Esophagus muscularis mucosa (tissue), 4 donors: Measurements from ENCODE around the gene TMEM108. TPM values are rescaled to one million over a fixed set of nuclear protein-coding genes. Genes with fewer than 3 reads are reported as not detected.

Source experiments
- DNase-seq: peaks from one replicate; pipeline ENCODE4 v3.0.0-alpha.2; 2017; ENCODE audit errors: extremely low spot score
- H3K27ac ChIP-seq, 4 donors: fragments of 200-600 bp; sonication (generic); replicated peaks in 1 of 4; 1 replicate in 3 of 4; 2 replicates in 1 of 4; pipeline ENCODE4 v1.5.1; 2016 to 2019; ENCODE audit warnings: mild to moderate bottlenecking in 1 of 4
- H3K27me3 ChIP-seq, 4 donors: fragments of 200-600 bp; sonication (generic); one replicate each; pipeline versions ENCODE4 v1.5.1 to v1.6.0; 2016 to 2019
- H3K36me3 ChIP-seq, 4 donors: fragments of 200-600 bp; sonication (generic); one replicate each; pipeline ENCODE4 v1.5.1; 2016 to 2019
- H3K4me1 ChIP-seq, 4 donors: fragments of 200-600 bp; sonication (generic); one replicate each; pipeline ENCODE4 v1.5.1; 2016 to 2019
- H3K4me3 ChIP-seq, 4 donors: fragments of 200-600 bp; sonication (generic); 1 replicate in 2 of 4; 2 replicates in 2 of 4; pipeline ENCODE4 v1.5.1; 2016 to 2019; ENCODE audit warnings: mild to moderate bottlenecking in 4 of 4, moderate library complexity in 1 of 4
- H3K9me3 ChIP-seq, 4 donors: fragments of 200-600 bp; sonication (generic); 1 replicate in 3 of 4; 2 replicates in 1 of 4; pipeline ENCODE4 v1.5.1; 2016 to 2019
- CTCF ChIP-seq, 3 experiments: fragments of 200-600 bp in 2 of 3; fragments of 450-650 bp in 1 of 3; sonication (generic) in 2 of 3; IDR thresholded peaks; one replicate each; pipeline ENCODE4 v1.5.1; 2017 to 2019; ENCODE audit warnings: antibody characterized with exemption in 3 of 3, mild to moderate bottlenecking in 2 of 3, moderate library complexity in 1 of 3
- EP300 ChIP-seq: sonication (generic); formaldehyde crosslinking; IDR thresholded peaks from one replicate; pipeline ENCODE4 v1.6.1; 2017; ENCODE audit warnings: antibody characterized with exemption
- POLR2A ChIP-seq: fragments of 450-650 bp; IDR thresholded peaks from one replicate; pipeline ENCODE4 v1.6.1; 2017; ENCODE audit warnings: antibody characterized with exemption, moderate library complexity, mild to moderate bottlenecking, low read depth
- POLR2AphosphoS5 ChIP-seq, 2 donors: sonication (generic); formaldehyde crosslinking; IDR thresholded peaks; one replicate each; pipeline ENCODE4 v1.6.1; 2017; ENCODE audit warnings: antibody characterized with exemption in 2 of 2
- WGBS: methylation state at CpG from one replicate; pipeline ENCODE4 v1.1.5; 2018; 5-methylcytosine and 5-hydroxymethylcytosine counted together
- intact Hi-C: fragments of 100-400 bp; cut with DNase I; formaldehyde crosslinking; loops from one replicate; pipeline ENCODE4 v1.15.1; 2023
- total RNA-seq, 4 donors: library from RNA; depleted of rRNA; stranded (reverse); fragments of >200 nt; gene quantifications; one replicate each; pipeline versions ENCODE4 v1.1.0 to v1.2.1, GENCODE V29; 2016

TMEM108 gene
- total RNA-seq, 4 donors from 2014 or later, result 8.6 to 12.1 (median 11.2) TPM

DNA sequence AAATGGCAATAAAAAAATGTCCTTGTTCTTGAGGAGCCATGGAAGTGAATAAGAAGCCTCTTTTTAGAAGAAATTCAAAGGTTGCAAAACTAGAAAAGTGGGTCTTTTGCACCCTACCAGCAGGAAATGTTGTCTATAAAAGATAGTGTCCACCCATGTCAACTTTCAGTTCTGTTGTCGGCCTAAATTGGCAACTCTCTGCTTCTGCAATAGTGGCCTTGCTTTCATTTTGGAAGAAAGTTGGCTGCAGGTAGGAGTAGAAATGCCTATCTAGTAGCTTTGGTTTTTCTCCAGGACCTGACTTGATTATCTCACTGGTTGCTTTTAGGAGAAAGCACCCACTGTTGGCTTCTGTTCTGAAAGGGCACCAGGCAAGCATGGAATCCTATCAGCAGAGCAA lies 85.4 kb downstream of the TMEM108 start:
- Histone ChIP-seq H3K4me3 (no peak overlapping the region), H3K9me3 (no peaks in the 10 kb centered on the region), H3K36me3 (no peaks in the 10 kb centered on the region), H3K4me1 (peaks cover 0 to 34% (median 13%) of the 10 kb centered on the region in 4 donors), H3K27me3 (no peaks in the 10 kb centered on the region), H3K27ac (no peak overlapping the region)
- DNase-seq, result no peak
- intact Hi-C loops, result no loop called here
- WGBS, result 73% methylated on average over 1 of the region's 1 CpG
- TF ChIP-seq POLR2A (no peak), POLR2AphosphoS5 (IDR thresholded peaks at IDR 0.05) (no peak), EP300 (no peak), CTCF (IDR thresholded peaks at IDR 0.05) (no peak)

DNA sequence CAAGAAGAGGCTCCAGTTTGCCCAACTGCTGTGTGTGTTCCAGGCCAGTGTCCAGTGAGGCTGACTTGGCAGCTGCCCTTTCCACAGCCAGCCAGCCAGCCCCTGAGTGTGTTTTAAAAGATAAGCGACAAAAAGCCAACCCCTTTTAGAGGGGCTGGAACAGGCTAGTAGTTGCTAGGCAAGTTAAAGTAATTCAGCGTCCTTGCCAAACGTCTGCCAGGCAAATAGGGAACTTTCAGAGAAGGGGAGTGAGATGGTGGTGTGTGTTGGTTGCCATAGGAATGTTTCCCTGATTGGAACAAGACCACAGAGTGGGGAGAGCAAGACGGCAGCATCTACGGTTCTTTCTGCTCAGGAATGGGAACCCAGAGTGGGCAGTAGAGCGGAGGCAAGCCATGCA lies 86.3 kb downstream of the TMEM108 start:
- DNase-seq, result no peak
- Histone ChIP-seq H3K27me3 (no peaks in the 10 kb centered on the region), H3K27ac (no peak overlapping the region), H3K9me3 (no peaks in the 10 kb centered on the region), H3K36me3 (no peaks in the 10 kb centered on the region), H3K4me3 (no peak overlapping the region), H3K4me1 (peaks cover 0 to 25% (median 6%) of the 10 kb centered on the region in 4 donors)
- TF ChIP-seq POLR2A (no peak), EP300 (no peak)
- intact Hi-C loops, result no loop called here
- 44% methylated on average over 6 of the region's 6 CpGs for WGBS

- no peaks in the 10 kb centered on the region for H3K36me3 ChIP-seq
- H3K9me3 ChIP-seq, result no peaks in the 10 kb centered on the region
- H3K4me1 ChIP-seq, result peaks cover 0 to 21% (median 6%) of the 10 kb centered on the region in 4 donors
- intact Hi-C loops, result no loop called here
- H3K27me3 ChIP-seq, result no peaks in the 10 kb centered on the region
- no peak for TF ChIP-seq CTCF (IDR thresholded peaks at IDR 0.05)
- no peak for TF ChIP-seq POLR2AphosphoS5 (IDR thresholded peaks at IDR 0.05)
- no peak for TF ChIP-seq EP300
- no peak for TF ChIP-seq POLR2A
- WGBS, result 77% methylated on average over 4 of the region's 4 CpGs
- no peak overlapping the region for H3K27ac ChIP-seq
- no peak overlapping the region for H3K4me3 ChIP-seq
- no peak for DNase-seq
Measured at GRCh38 chr3:133125171-133125570, 87.0 kb downstream of the TMEM108 start.

DNA sequence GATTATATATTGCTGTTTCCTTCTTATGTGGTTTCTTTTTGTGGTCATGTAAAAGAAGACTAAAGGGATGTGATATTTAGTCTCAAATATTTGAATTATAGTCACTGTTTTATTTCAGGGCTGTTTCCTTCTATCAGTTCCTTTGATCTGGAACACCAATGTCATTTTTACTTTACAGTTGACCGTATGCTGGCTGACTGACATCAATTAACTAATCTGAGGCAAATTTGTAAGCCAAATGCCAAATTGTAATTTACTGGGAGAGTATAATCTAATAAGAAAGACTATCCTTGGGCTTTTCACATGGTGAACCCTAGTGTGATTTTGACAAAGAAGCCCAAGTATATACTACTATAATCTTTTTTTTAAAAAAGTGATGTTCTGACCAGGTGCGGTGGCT lies 87.6 kb downstream of the TMEM108 start:
- Histone ChIP-seq H3K9me3 (no peaks in the 10 kb centered on the region), H3K36me3 (no peaks in the 10 kb centered on the region), H3K4me1 (peaks cover 0 to 21% (median 6%) of the 10 kb centered on the region in 4 donors), H3K27ac (no peak overlapping the region), H3K4me3 (no peak overlapping the region), H3K27me3 (no peaks in the 10 kb centered on the region)
- 91% methylated on average over 2 of the region's 2 CpGs for WGBS
- TF ChIP-seq POLR2A (no peak), EP300 (no peak), POLR2AphosphoS5 (IDR thresholded peaks at IDR 0.05) (no peak), CTCF (IDR thresholded peaks at IDR 0.05) (no peak)
- intact Hi-C loops, result no loop called here
- no peak for DNase-seq

DNA sequence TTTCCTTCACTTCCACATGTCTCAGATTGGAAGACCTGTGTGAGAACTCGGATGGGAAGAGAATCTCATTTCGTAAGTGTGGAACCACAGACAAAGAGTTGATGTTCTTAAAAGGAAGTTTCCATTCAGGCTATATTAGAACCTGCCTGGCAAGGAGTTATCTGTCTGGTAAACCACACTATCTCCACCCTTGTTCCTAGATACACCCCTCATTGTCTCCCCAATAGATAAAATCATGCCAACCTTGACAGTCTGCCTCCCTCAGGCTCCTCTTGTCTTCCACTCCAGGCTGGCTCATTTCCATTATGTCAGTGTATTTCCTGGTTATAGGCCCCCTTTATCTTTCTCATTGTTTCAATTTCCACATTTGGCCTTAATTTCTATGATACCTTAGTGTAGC lies 89.2 kb downstream of the TMEM108 start:
- Histone ChIP-seq H3K27me3 (no peaks in the 10 kb centered on the region), H3K4me1 (peaks cover 0 to 14% (median 6%) of the 10 kb centered on the region in 4 donors), H3K9me3 (no peaks in the 10 kb centered on the region), H3K36me3 (no peaks in the 10 kb centered on the region), H3K4me3 (no peak overlapping the region), H3K27ac (no peak overlapping the region)
- WGBS, result 94% methylated on average over 2 of the region's 2 CpGs
- no peak for DNase-seq
- intact Hi-C loops, result no loop called here
- no peak for TF ChIP-seq CTCF (IDR thresholded peaks at IDR 0.05)
- no peak for TF ChIP-seq EP300
- TF ChIP-seq POLR2AphosphoS5 (IDR thresholded peaks at IDR 0.05), result no peak
- TF ChIP-seq POLR2A, result no peak
